Neutrophil (primary cell): ENCODE data around the gene ACTN2.

Source experiments
- H3K27ac ChIP-seq: fragments of 200-600 bp; sonication (generic); 2 replicates; pipeline ENCODE4 v1.5.1; 2016; ENCODE audit warnings: mild to moderate bottlenecking, moderate library complexity
- H3K27me3 ChIP-seq: fragments of 200-600 bp; sonication (generic); 2 replicates; pipeline ENCODE4 v1.6.0; 2016; ENCODE audit warnings: mild to moderate bottlenecking
- H3K36me3 ChIP-seq: fragments of 200-600 bp; sonication (generic); 2 replicates; pipeline ENCODE4 v1.5.1; 2017
- H3K4me1 ChIP-seq, 2 experiments: fragments of 200-600 bp in 1 of 2; sonication (generic) in 1 of 2; 1 replicate in 1 of 2; 2 replicates in 1 of 2; pipeline versions ENCODE4 v1.5.1 to v1.6.1; 2013 to 2016; ENCODE audit warnings: low read depth in 1 of 2, low read length in 1 of 2, mild to moderate bottlenecking in 1 of 2, moderate library complexity in 1 of 2; ENCODE audit not compliant: control insufficient read depth in 1 of 2, insufficient read depth in 1 of 2
- H3K4me3 ChIP-seq, 2 experiments: fragments of 200-600 bp in 1 of 2; sonication (generic) in 1 of 2; 1 replicate in 1 of 2; 2 replicates in 1 of 2; pipeline ENCODE4 v1.5.1; 2013 to 2016; ENCODE audit warnings: low read depth in 1 of 2, low read length in 1 of 2, mild to moderate bottlenecking in 1 of 2, moderate library complexity in 1 of 2
- H3K9me3 ChIP-seq: fragments of 200-600 bp; sonication (generic); 2 replicates; pipeline ENCODE4 v1.5.1; 2016
- CTCF ChIP-seq: fragments of 200-600 bp; sonication (generic); IDR thresholded peaks from 2 replicates; pipeline ENCODE4 v1.5.1; 2016; ENCODE audit warnings: antibody characterized with exemption

The ACTN2 gene

GRCh38 chr1:236717811-236718210 lies 31.5 kb downstream of the ACTN2 start:
- H3K27me3 ChIP-seq, result peaks cover 17% of the 10 kb centered on the region
- no peaks in the 10 kb centered on the region for H3K9me3 ChIP-seq
- H3K4me1 ChIP-seq, result no peaks in the 10 kb centered on the region
- no peak overlapping the region for H3K4me3 ChIP-seq
- no peak overlapping the region for H3K27ac ChIP-seq
- no peaks in the 10 kb centered on the region for H3K36me3 ChIP-seq
- TF ChIP-seq CTCF, result no peak

- Histone ChIP-seq H3K4me3 (no peak overlapping the region), H3K36me3 (no peaks in the 10 kb centered on the region), H3K27ac (no peak overlapping the region), H3K4me1 (no peaks in the 10 kb centered on the region), H3K9me3 (no peaks in the 10 kb centered on the region), H3K27me3 (peaks cover 17% of the 10 kb centered on the region)
- TF ChIP-seq CTCF, result no peak
Measured at GRCh38 chr1:236718328-236718727, 32.0 kb downstream of the ACTN2 start.

GRCh38 chr1:236720206-236720605 lies 33.9 kb downstream of the ACTN2 start:
- Histone ChIP-seq H3K27ac (no peak overlapping the region), H3K27me3 (peaks cover 22% of the 10 kb centered on the region), H3K4me1 (no peaks in the 10 kb centered on the region), H3K9me3 (no peaks in the 10 kb centered on the region), H3K4me3 (no peak overlapping the region), H3K36me3 (no peaks in the 10 kb centered on the region)
- no peak for TF ChIP-seq CTCF

GRCh38 chr1:236720611-236721010 lies 34.3 kb downstream of the ACTN2 start:
- TF ChIP-seq CTCF, result no peak
- Histone ChIP-seq H3K36me3 (no peaks in the 10 kb centered on the region), H3K27me3 (peaks cover 19% of the 10 kb centered on the region), H3K27ac (no peak overlapping the region), H3K4me1 (no peaks in the 10 kb centered on the region), H3K9me3 (no peaks in the 10 kb centered on the region), H3K4me3 (no peak overlapping the region)

- Histone ChIP-seq H3K27ac (no peak overlapping the region), H3K36me3 (no peaks in the 10 kb centered on the region)
Measured at GRCh38 chr1:236724049-236724448, 37.8 kb downstream of the ACTN2 start.

More at GRCh38 chr1:236724049-236724448, 37.8 kb downstream of the ACTN2 start:
- H3K9me3 ChIP-seq, result no peaks in the 10 kb centered on the region
- no peaks in the 10 kb centered on the region for H3K4me1 ChIP-seq
- TF ChIP-seq CTCF, result no peak
- H3K27me3 ChIP-seq, result peaks cover 5% of the 10 kb centered on the region
- no peak overlapping the region for H3K4me3 ChIP-seq
